Kidney (tissue), 14 donors: ENCODE measurements around the gene SMIM11. TPM values are rescaled to one million over a fixed set of nuclear protein-coding genes. Genes with fewer than 3 reads are reported as not detected.

Experiments
- DNase-seq, 5 donors: peaks; one replicate each; pipeline ENCODE4 v3.0.0-alpha.2; 2013 to 2020
- FAIRE-seq: peaks from 2 replicates; lab custom pipeline; 2012; peaks lifted over from hg19 to GRCh38; lab: Jason Lieb, UNC
- H3K27ac ChIP-seq, 2 donors: one replicate each; pipeline ENCODE4 v1.7.0; 2013; ENCODE audit warnings: low read depth in 2 of 2, low read length in 2 of 2, inconsistent platforms in 1 of 2
- H3K27me3 ChIP-seq: one replicate; pipeline ENCODE4 v1.7.1; 2013; ENCODE audit warnings: low read length, inconsistent platforms; ENCODE audit not compliant: control insufficient read depth, insufficient read depth
- H3K36me3 ChIP-seq, 3 donors: one replicate each; pipeline versions ENCODE4 v1.7.0 to v1.7.1; 2013; ENCODE audit warnings: low read length in 3 of 3, control low read depth in 1 of 3, inconsistent platforms in 1 of 3; ENCODE audit not compliant: insufficient read depth in 3 of 3, control insufficient read depth in 2 of 3
- H3K4me1 ChIP-seq, 3 donors: one replicate each; pipeline versions ENCODE4 v1.7.0 to v1.7.1; 2013; ENCODE audit warnings: low read length in 3 of 3, inconsistent platforms in 1 of 3, low read depth in 1 of 3; ENCODE audit not compliant: control insufficient read depth in 2 of 3, insufficient read depth in 2 of 3
- H3K4me3 ChIP-seq, 3 donors: one replicate each; pipeline versions ENCODE4 v1.7.0 to v1.8.1; 2013; ENCODE audit warnings: low read length in 3 of 3, control low read depth in 1 of 3, inconsistent platforms in 1 of 3
- H3K9ac ChIP-seq, 3 donors: one replicate each; pipeline versions ENCODE4 v1.7.0 to v1.7.1; 2013; ENCODE audit warnings: low read length in 3 of 3, control low read depth in 1 of 3, inconsistent platforms in 1 of 3
- H3K9me3 ChIP-seq, 3 donors: one replicate each; pipeline versions ENCODE4 v1.7.0 to v1.7.1; 2013; ENCODE audit warnings: low read length in 3 of 3, control low read depth in 1 of 3, inconsistent platforms in 1 of 3; ENCODE audit not compliant: control insufficient read depth in 2 of 3, insufficient read depth in 1 of 3
- intact Hi-C: fragments of 100-400 bp; cut with DNase I; formaldehyde crosslinking; loops from one replicate; pipeline ENCODE4 v1.11.1; 2022
- polyA plus RNA-seq: library from polyadenylated mRNA; stranded (reverse); fragments of 350-450 nt; fragmentation: Illumina TruSeq; extraction: RNeasy Lipid Tissue Mini Kit (QIAGEN cat#74804); gene quantifications from one replicate; pipeline ENCODE4 v1.2.3, GENCODE V29; 2014; ENCODE audit warnings: low read depth, low replicate concordance; ENCODE audit not compliant: insufficient read depth
- total RNA-seq: library from RNA; stranded (reverse); fragmentation: NEBNext Ultra II Directional; extraction: Animal tissue kit (Norgen Biotek cat#: 25700); gene quantifications from one replicate; pipeline ENCODE4 v1.2.1, GENCODE V29; 2021
- TF ChIP-seq, protein P1 (sequence below): IDR thresholded peaks from 3 replicates; pipeline ENCODE4 v1.5.1; 2012; ENCODE audit warnings: mild to moderate bottlenecking, moderate library complexity, borderline replicate concordance; ENCODE audit not compliant: insufficient read depth; ENCODE audit errors: extremely low read depth
- donor health status: control.
- donor health status: control.
- donor health status: control.
- donor health status: control.
- donor health status: control.
- donor health status: DM: yes; HTN: yes; CAD: no.
- donor health status: Normal renal cell carcinoma (clear cell type).

Gene SMIM11
- total and polyA plus RNA-seq, 2 donors from 2014 or later, result 2.6 to 6.7 TPM

DNA sequence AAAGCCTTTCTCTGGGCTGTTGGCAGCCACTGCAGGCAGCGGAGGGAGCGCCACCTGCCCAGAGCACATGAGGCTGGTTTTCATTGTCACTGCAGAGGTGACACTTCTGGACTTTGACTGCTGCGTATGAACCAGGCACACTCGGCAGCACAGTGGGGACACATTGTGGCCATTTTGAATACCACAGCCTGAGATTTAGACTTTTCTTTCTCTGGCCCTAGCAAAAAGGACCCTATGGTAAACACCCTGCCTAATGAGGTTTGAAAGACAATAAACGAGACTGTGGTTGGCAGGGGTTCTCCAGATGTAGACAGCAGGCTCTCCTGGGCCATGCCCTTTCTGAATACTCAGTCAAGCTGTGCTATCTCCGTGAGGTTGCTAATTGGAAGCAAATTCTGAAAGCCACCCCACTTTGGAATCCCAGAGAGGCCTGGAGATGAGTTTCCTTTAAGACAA is 23.5 kb upstream of the SMIM11 start:
- no peak overlapping the region for H3K27ac ChIP-seq
- H3K4me1 ChIP-seq, result peaks cover 0 to 2% (median 0%) of the 10 kb centered on the region in 3 donors
- H3K4me3 ChIP-seq, result no peak overlapping the region
- intact Hi-C loops, result no loop called here
- no peak overlapping the region for H3K9ac ChIP-seq
- FAIRE-seq (peak; percentile 19), DNase-seq (peak in 4 of 5 donors; percentile 67 to 85 (median 74))
- H3K36me3 ChIP-seq, result no peaks in the 10 kb centered on the region
- TF ChIP-seq, protein P1, sequence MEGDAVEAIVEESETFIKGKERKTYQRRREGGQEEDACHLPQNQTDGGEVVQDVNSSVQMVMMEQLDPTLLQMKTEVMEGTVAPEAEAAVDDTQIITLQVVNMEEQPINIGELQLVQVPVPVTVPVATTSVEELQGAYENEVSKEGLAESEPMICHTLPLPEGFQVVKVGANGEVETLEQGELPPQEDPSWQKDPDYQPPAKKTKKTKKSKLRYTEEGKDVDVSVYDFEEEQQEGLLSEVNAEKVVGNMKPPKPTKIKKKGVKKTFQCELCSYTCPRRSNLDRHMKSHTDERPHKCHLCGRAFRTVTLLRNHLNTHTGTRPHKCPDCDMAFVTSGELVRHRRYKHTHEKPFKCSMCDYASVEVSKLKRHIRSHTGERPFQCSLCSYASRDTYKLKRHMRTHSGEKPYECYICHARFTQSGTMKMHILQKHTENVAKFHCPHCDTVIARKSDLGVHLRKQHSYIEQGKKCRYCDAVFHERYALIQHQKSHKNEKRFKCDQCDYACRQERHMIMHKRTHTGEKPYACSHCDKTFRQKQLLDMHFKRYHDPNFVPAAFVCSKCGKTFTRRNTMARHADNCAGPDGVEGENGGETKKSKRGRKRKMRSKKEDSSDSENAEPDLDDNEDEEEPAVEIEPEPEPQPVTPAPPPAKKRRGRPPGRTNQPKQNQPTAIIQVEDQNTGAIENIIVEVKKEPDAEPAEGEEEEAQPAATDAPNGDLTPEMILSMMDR, result peak; percentile 55
- no peaks in the 10 kb centered on the region for H3K27me3 ChIP-seq
- H3K9me3 ChIP-seq, result no peaks in the 10 kb centered on the region

DNA sequence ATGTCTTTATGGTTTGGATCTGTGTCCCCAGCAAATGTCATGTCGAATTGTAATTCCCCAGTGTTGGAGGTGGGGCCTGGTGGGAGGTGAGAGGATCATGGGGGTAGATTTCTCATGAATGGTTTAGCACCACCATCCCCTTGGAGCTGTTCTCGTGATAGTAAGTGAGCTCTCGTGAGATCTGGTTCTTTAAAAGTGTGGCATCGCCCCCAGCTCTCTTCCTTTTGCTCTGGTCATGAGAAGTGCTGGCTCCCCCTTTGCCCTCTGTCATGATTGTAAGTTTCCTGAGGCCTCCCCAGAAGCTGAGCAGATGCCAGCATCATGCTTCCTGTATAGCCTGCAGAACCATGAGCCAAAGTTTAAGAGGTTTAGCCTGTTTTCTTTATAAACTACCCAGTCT is 22.8 kb upstream of the SMIM11 start:
- no peak overlapping the region for H3K4me3 ChIP-seq
- H3K27ac ChIP-seq, result no peak overlapping the region
- DNase-seq (no peak), FAIRE-seq (no peak)
- no peaks in the 10 kb centered on the region for H3K9me3 ChIP-seq
- peaks cover 0 to 2% (median 0%) of the 10 kb centered on the region in 3 donors for H3K4me1 ChIP-seq
- intact Hi-C loops, result no loop called here
- H3K27me3 ChIP-seq, result no peaks in the 10 kb centered on the region
- H3K36me3 ChIP-seq, result no peaks in the 10 kb centered on the region
- no peak overlapping the region for H3K9ac ChIP-seq
- TF ChIP-seq, protein P1, result no peak

DNA sequence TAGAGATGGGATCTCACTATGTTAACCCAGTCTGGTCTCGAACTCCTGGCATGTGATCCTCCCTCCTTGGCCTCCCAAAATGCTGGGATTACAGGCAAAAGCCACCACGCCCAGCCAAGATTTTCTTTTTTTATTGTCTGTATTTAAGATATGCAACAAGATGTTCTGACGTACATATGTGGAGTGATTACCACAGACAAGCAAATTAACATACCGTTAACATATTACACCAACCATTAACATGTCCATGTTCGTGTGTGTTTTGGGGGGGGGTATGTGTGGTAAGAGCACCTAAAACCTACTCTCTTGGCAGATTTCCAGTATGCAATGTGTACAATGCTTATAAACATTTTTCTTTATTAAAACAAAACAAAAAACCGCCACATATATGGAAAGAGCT is 22.1 kb upstream of the SMIM11 start:
- Histone ChIP-seq H3K27ac (no peak overlapping the region), H3K4me3 (no peak overlapping the region), H3K9me3 (no peaks in the 10 kb centered on the region), H3K4me1 (peaks cover 0 to 2% (median 0%) of the 10 kb centered on the region in 3 donors), H3K27me3 (no peaks in the 10 kb centered on the region), H3K9ac (no peak overlapping the region), H3K36me3 (no peaks in the 10 kb centered on the region)
- TF ChIP-seq, protein P1, result no peak
- intact Hi-C loops, result no loop called here
- DNase-seq, result no peak
- no peak for FAIRE-seq

DNA sequence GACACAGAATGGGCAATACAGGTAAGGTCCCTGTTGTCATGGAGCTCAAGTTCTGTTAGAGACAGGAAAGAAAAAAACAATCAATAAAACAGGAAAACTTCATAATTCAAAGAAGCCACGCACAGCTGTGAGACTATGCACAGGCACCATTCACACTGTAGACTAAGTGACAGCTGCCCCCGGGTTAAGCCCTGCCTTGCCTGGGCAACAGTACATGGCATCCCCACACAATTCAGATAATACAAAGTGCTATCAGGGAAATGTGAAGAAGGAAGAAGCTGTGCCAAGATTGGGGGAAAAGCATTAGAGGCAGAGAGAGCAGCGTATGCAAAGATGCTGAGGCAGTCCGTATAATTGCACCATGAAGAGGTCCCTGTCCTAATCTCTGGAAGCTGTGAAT is 20.5 kb upstream of the SMIM11 start:
- Histone ChIP-seq H3K4me3 (no peak overlapping the region), H3K27ac (no peak overlapping the region), H3K4me1 (no peaks in the 10 kb centered on the region), H3K36me3 (no peaks in the 10 kb centered on the region), H3K9ac (no peak overlapping the region), H3K27me3 (no peaks in the 10 kb centered on the region), H3K9me3 (no peaks in the 10 kb centered on the region)
- peak in 1 of 5 donors; percentile 3 for DNase-seq
- TF ChIP-seq, protein P1, result no peak
- no peak for FAIRE-seq
- intact Hi-C loops, result no loop called here
